ENCODE measurements around the gene NUDT5. TPM values are rescaled to one million over a fixed set of nuclear protein-coding genes. Genes with fewer than 3 reads are reported as not detected.
"Not testable (repeated sequence)": the region's sequence is repeated elsewhere in the genome, so short reads cannot be mapped to it uniquely, and the experiment has no call there.

Gene NUDT5
- total RNA-seq, 1 experiment from 2014 or later = 78.4 TPM

- DNase-seq = no peak
- Histone ChIP-seq H3K36me3 (peaks cover 50% of the 10 kb centered on the region), H3K27me3 (no peaks in the 10 kb centered on the region), H3K4me3 (no peak overlapping the region), H3K9me3 (no peaks in the 10 kb centered on the region)
Observed at GRCh38 chr10:12186323-12186722, 9.4 kb downstream of the NUDT5 start.

DNA sequence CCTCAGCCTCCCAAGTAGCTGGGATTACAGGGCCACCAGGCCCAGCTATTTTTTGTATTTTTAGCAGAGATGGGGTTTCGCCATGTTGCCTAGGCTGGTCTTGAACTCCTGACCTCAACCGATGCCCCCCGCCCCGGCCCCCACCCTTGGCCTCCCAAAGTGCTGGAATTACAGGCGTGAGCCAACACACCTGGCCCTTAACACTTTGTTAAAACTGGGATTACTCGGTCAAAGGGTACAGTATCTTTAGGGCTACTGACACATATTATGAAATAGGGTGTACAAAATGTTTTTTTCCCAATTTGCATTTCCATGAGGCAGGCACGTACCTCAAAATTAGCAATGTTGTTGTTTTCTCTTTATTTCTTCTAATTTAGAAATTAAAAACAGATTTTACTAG, 11.5 kb downstream of the NUDT5 start:
- Histone ChIP-seq H3K36me3 (peaks cover 57% of the 10 kb centered on the region), H3K27me3 (no peaks in the 10 kb centered on the region), H3K4me3 (no peak overlapping the region), H3K9me3 (no peaks in the 10 kb centered on the region)
- no peak for DNase-seq

- Histone ChIP-seq H3K36me3 (peaks cover 74% of the 10 kb centered on the region), H3K27me3 (no peaks in the 10 kb centered on the region), H3K9me3 (no peaks in the 10 kb centered on the region), H3K4me3 (no peak overlapping the region)
- no peak for DNase-seq
Observed at GRCh38 chr10:12181065-12181775, 14.5 kb downstream of the NUDT5 start.

GRCh38 chr10:12180221-12180974, 15.3 kb downstream of the NUDT5 start:
- H3K36me3 ChIP-seq = peaks cover 68% of the 10 kb centered on the region
- no peaks in the 10 kb centered on the region for H3K27me3 ChIP-seq
- no peak overlapping the region for H3K4me3 ChIP-seq
- H3K9me3 ChIP-seq = no peaks in the 10 kb centered on the region
- DNase-seq = no peak

DNA sequence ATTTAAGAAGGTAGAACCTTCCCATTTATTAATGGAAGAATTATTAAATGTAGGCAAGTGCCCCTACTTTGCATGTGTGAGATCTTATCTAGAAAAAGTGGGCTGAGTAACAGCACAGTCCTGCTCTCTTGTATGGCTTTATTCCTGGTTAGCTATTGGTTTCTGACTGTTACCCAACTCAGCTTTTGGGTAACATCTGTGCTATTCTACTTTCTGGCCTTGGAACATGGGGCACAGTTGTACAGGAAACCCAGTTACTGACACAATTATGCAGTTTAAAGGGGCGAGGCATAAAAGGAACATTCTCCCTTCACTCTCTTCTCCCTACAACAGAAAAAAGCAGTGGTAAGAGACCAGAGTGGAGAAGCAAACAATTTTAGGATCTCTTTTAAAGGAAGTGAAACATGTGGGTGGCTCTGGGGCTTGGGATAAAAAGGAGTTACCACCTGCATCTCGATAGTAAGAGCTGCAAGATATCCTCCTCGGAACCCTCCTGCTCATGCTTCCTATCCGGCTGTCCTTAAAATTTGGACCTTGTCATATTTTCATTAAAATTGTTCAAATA, 16.0 kb downstream of the NUDT5 start:
- no peak overlapping the region for H3K4me3 ChIP-seq
- H3K9me3 ChIP-seq = no peaks in the 10 kb centered on the region
- no peaks in the 10 kb centered on the region for H3K27me3 ChIP-seq
- no peak for DNase-seq
- H3K36me3 ChIP-seq = peaks cover 64% of the 10 kb centered on the region

GRCh38 chr10:12177642-12178041, 18.0 kb downstream of the NUDT5 start:
- peak; percentile 45 for DNase-seq
- H3K9me3 ChIP-seq = no peaks in the 10 kb centered on the region
- H3K36me3 ChIP-seq = peaks cover 68% of the 10 kb centered on the region
- H3K27me3 ChIP-seq = no peaks in the 10 kb centered on the region
- H3K4me3 ChIP-seq = no peak overlapping the region

GRCh38 chr10:12171512-12171911, 24.2 kb downstream of the NUDT5 start:
- DNase-seq, H3K4me3 ChIP-seq, H3K9me3 ChIP-seq, H3K27me3 ChIP-seq: not testable (repeated sequence)
- H3K36me3 ChIP-seq = peaks cover 58% of the 10 kb centered on the region

GRCh38 chr10:12165999-12166775, 29.5 kb downstream of the NUDT5 start:
- peaks cover 44% of the 10 kb centered on the region for H3K36me3 ChIP-seq
- no peak for DNase-seq

DNA sequence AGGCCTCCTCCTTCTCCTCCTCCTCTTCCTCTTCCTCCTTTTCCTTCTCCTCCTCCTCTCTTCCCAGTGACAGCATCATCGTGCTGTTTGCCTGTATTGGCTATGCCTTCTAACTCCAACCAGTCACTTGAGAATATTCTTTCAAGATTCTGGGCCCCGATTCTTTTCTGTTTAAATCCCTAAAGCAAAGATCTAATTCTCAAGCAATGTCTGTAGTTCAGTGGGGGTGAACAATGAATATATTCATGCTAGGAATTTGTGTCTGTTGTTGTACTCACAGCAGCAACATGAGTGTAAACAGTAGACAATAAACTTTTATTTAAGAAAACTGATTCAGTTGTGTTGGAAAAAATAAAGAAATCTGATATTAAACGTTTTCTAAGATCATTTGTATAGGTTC, 30.7 kb downstream of the NUDT5 start:
- H3K4me3 ChIP-seq = no peak overlapping the region
- peaks cover 33% of the 10 kb centered on the region for H3K36me3 ChIP-seq
- H3K9me3 ChIP-seq = no peaks in the 10 kb centered on the region
- H3K27me3 ChIP-seq = no peaks in the 10 kb centered on the region
- no peak for DNase-seq

More at GRCh38 chr10:12165999-12166775, 29.5 kb downstream of the NUDT5 start:
- Histone ChIP-seq H3K9me3 (no peaks in the 10 kb centered on the region), H3K4me3 (no peak overlapping the region), H3K27me3 (no peaks in the 10 kb centered on the region)

DNA sequence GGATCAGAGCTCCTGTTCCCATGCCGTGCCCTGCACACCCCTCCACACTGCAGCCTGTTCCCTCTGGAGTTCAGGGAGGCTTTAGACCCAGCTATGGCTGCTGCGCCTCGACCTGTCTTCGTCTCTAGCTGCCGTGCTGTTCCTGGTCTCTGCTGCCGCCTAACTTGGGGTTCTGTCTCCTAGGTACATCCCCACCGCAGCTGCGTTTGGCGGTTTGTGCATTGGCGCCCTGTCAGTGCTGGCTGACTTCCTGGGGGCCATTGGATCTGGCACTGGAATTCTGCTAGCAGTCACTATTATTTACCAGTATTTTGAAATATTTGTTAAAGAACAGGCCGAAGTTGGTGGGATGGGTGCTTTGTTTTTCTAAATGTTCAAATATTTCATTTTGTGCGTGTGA, 31.6 kb downstream of the NUDT5 start:
- DNase-seq = no peak
- Histone ChIP-seq H3K4me3 (no peak overlapping the region), H3K36me3 (peaks cover 31% of the 10 kb centered on the region), H3K27me3 (no peaks in the 10 kb centered on the region), H3K9me3 (no peaks in the 10 kb centered on the region)

DNA sequence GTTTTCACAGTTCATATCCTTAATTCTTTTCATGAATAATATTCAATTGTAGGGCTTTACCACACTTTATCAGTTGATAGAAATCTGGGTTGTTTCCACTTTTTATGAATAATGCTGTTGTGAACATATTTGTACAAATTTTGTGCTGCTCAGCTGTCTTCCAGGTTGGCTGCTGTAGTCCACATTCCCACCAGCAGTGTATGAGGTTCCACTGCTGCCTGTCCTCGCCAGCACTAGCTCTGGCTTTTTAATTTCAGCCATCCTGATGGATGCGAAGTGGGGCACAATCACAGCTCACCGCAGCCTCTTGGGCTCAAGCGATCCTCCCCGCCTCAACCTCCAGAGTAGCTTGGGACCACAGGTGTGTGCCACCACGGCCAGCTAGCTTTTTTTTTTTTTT, 32.8 kb downstream of the NUDT5 start:
- H3K36me3 ChIP-seq = peaks cover 30% of the 10 kb centered on the region
- H3K4me3 ChIP-seq = no peak overlapping the region
- no peaks in the 10 kb centered on the region for H3K27me3 ChIP-seq
- H3K9me3 ChIP-seq = no peaks in the 10 kb centered on the region
- no peak for DNase-seq

- Histone ChIP-seq H3K9me3 (no peaks in the 10 kb centered on the region), H3K36me3 (peaks cover 18% of the 10 kb centered on the region), H3K27me3 (no peaks in the 10 kb centered on the region), H3K4me3 (no peak overlapping the region)
- DNase-seq = no peak
Observed at GRCh38 chr10:12160664-12161063, 35.0 kb downstream of the NUDT5 start.

GRCh38 chr10:12158111-12158510, 37.6 kb downstream of the NUDT5 start:
- DNase-seq = no peak
- peaks cover 20% of the 10 kb centered on the region for H3K36me3 ChIP-seq
- no peaks in the 10 kb centered on the region for H3K9me3 ChIP-seq
- H3K4me3 ChIP-seq = no peak overlapping the region
- H3K27me3 ChIP-seq = no peaks in the 10 kb centered on the region

DNA sequence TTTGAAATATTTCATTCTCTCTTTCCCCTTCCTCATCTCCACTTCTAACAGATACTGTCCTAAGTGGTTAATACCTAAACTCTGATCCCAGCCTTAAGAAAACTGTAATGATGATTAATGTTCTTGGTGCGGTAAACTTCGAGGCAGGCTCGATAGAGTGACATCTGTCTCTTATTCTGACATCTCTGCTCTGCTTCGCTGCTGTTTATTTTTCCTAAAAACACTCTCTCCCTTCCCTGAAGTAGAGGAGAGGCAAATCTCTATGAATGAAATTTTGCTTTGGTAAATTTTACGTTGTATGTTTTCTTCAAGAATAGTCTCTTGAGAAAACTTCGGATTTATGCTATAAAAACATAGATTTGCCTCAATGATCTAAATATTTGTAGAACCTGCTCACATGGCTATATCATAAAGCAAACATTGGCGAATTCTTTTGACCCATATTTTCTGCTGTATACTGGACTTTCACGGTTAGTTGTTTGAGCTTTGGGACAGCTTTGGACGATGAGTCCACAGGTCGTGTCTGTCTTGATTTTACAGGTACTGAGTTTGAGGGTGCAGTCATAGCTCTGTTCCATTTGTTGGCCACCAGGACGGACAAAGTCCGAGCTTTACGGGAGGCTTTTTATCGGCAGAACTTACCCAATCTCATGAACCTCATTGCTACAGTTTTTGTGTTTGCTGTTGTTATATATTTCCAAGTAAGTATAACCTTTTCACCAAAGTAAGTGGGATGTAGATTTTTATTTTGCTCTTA, 39.1 kb downstream of the NUDT5 start:
- no peaks in the 10 kb centered on the region for H3K27me3 ChIP-seq
- peaks cover 15% of the 10 kb centered on the region for H3K36me3 ChIP-seq
- no peaks in the 10 kb centered on the region for H3K9me3 ChIP-seq
- no peak overlapping the region for H3K4me3 ChIP-seq
- no peak for DNase-seq

GRCh38 chr10:12154516-12154915, 41.2 kb downstream of the NUDT5 start:
- Histone ChIP-seq H3K4me3 (no peak overlapping the region), H3K27me3 (no peaks in the 10 kb centered on the region), H3K9me3 (no peaks in the 10 kb centered on the region), H3K36me3 (peaks cover 15% of the 10 kb centered on the region)
- no peak for DNase-seq

- Histone ChIP-seq H3K36me3 (peaks cover 11% of the 10 kb centered on the region), H3K9me3 (no peaks in the 10 kb centered on the region), H3K27me3 (no peaks in the 10 kb centered on the region), H3K4me3 (no peak overlapping the region)
- DNase-seq = no peak
Observed at GRCh38 chr10:12150163-12150562, 45.5 kb downstream of the NUDT5 start.
